Measurements from ENCODE around the gene RALGAPA2. TPM values are rescaled to one million over a fixed set of nuclear protein-coding genes. Genes with fewer than 3 reads are reported as not detected.

RALGAPA2 gene
- total RNA-seq, 1 experiment from 2014 or later = 10.8 TPM

- Histone ChIP-seq H3K9ac (ENCODE audit: low read length) (no peak overlapping the region), H3K4me1 (ENCODE audit: control insufficient read depth in 1 of 2, insufficient read depth in 2 of 2, low read length in 2 of 2) (no peaks in the 10 kb centered on the region), H3K27ac (ENCODE audit: low read depth, low read length) (no peak overlapping the region), H3K79me2 (ENCODE audit: insufficient read depth, low read length) (no peaks in the 10 kb centered on the region), H3K4me3 (replicated peaks in 1 of 2; ENCODE audit: low read depth in 1 of 2, low read length in 2 of 2) (no peak overlapping the region), H2AFZ (ENCODE audit: low read depth, low read length, poor library complexity, severe bottlenecking) (no peak overlapping the region), H3K27me3 (ENCODE audit: insufficient read depth, low read length) (no peaks in the 10 kb centered on the region), H3K36me3 (ENCODE audit: control insufficient read depth in 1 of 2, insufficient read depth in 2 of 2, low read length in 2 of 2) (no peaks in the 10 kb centered on the region), H3K9me2 (ENCODE audit: insufficient read depth) (no peaks in the 10 kb centered on the region), H4K20me1 (ENCODE audit: insufficient read depth) (no peaks in the 10 kb centered on the region), H3K9me3 (ENCODE audit: control insufficient read depth in 1 of 2, insufficient read depth in 1 of 2, low read depth in 1 of 2, low read length in 2 of 2) (no peaks in the 10 kb centered on the region), H3K4me2 (ENCODE audit: low read length) (no peak overlapping the region)
- ChIA-PET CTCF (no interaction called here), POLR2A (no interaction called here), RAD21 (ENCODE audit: low non-redundant PET in 1 of 2, low total read pairs in 2 of 2, uncharacterized antibody in 2 of 2, unreplicated experiment in 2 of 2) (no interaction called here)
- BruUV-seq (replicated peaks) = no TSS peak
- intact Hi-C loops (cut with micrococcal nuclease) = no loop called here
- TF ChIP-seq JUND (IDR thresholded peaks at IDR 0.05) (no peak), SRF (IDR thresholded peaks at IDR 0.05; ENCODE audit: low read depth) (no peak), MAX (IDR thresholded peaks at IDR 0.05) (no peak), ZNF274 (IDR thresholded peaks at IDR 0.05; ENCODE audit: low read depth, low read length) (no peak), CEBPB (IDR thresholded peaks at IDR 0.05; ENCODE audit: low read depth) (no peak), FOSL1 (IDR thresholded peaks at IDR 0.05; ENCODE audit: low read depth) (no peak), ELF1 (IDR thresholded peaks at IDR 0.05; ENCODE audit: borderline replicate concordance, low read depth) (no peak), SP1 (IDR thresholded peaks at IDR 0.05; ENCODE audit: low read depth) (no peak), EZH2phosphoT487 (IDR thresholded peaks at IDR 0.05; ENCODE audit: borderline replicate concordance) (no peak), POLR2AphosphoS5 (IDR thresholded peaks at IDR 0.05; ENCODE audit: low read depth, low read length) (no peak)
- TF ChIP-seq, protein P1, sequence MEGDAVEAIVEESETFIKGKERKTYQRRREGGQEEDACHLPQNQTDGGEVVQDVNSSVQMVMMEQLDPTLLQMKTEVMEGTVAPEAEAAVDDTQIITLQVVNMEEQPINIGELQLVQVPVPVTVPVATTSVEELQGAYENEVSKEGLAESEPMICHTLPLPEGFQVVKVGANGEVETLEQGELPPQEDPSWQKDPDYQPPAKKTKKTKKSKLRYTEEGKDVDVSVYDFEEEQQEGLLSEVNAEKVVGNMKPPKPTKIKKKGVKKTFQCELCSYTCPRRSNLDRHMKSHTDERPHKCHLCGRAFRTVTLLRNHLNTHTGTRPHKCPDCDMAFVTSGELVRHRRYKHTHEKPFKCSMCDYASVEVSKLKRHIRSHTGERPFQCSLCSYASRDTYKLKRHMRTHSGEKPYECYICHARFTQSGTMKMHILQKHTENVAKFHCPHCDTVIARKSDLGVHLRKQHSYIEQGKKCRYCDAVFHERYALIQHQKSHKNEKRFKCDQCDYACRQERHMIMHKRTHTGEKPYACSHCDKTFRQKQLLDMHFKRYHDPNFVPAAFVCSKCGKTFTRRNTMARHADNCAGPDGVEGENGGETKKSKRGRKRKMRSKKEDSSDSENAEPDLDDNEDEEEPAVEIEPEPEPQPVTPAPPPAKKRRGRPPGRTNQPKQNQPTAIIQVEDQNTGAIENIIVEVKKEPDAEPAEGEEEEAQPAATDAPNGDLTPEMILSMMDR (IDR thresholded peaks at IDR 0.05 in 2 of 3, conservative IDR thresholded peaks at IDR 0.05 in 1 of 3; ENCODE audit: borderline replicate concordance in 1 of 3, insufficient read depth in 1 of 3, low read depth in 2 of 3, low read length in 2 of 3) = no peak
- TF ChIP-seq, protein P2, sequence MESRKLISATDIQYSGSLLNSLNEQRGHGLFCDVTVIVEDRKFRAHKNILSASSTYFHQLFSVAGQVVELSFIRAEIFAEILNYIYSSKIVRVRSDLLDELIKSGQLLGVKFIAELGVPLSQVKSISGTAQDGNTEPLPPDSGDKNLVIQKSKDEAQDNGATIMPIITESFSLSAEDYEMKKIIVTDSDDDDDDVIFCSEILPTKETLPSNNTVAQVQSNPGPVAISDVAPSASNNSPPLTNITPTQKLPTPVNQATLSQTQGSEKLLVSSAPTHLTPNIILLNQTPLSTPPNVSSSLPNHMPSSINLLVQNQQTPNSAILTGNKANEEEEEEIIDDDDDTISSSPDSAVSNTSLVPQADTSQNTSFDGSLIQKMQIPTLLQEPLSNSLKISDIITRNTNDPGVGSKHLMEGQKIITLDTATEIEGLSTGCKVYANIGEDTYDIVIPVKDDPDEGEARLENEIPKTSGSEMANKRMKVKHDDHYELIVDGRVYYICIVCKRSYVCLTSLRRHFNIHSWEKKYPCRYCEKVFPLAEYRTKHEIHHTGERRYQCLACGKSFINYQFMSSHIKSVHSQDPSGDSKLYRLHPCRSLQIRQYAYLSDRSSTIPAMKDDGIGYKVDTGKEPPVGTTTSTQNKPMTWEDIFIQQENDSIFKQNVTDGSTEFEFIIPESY (IDR thresholded peaks at IDR 0.05; ENCODE audit: extremely low read depth, insufficient replicate concordance, low read length) = no peak
- DNase-seq (ENCODE audit: low read depth, low spot score) (no peak), ATAC-seq (no peak)
Measured at GRCh38 chr20:20490673-20491072, 221.8 kb downstream of the RALGAPA2 start.

Data from HCT116 (cell line).